HG03066 (cell line): ENCODE measurements around the gene LRRC31.
A peak's percentile ranks its signal among the peaks of the same experiment; 100 is the strongest.

Source experiments
- ATAC-seq: cut with Tn5 transposase; IDR thresholded peaks from one replicate; pipeline ENCODE4 v1.9.1; 2021; ENCODE audit warnings: low read depth; ENCODE audit not compliant: unreplicated experiment

LRRC31 gene

DNA sequence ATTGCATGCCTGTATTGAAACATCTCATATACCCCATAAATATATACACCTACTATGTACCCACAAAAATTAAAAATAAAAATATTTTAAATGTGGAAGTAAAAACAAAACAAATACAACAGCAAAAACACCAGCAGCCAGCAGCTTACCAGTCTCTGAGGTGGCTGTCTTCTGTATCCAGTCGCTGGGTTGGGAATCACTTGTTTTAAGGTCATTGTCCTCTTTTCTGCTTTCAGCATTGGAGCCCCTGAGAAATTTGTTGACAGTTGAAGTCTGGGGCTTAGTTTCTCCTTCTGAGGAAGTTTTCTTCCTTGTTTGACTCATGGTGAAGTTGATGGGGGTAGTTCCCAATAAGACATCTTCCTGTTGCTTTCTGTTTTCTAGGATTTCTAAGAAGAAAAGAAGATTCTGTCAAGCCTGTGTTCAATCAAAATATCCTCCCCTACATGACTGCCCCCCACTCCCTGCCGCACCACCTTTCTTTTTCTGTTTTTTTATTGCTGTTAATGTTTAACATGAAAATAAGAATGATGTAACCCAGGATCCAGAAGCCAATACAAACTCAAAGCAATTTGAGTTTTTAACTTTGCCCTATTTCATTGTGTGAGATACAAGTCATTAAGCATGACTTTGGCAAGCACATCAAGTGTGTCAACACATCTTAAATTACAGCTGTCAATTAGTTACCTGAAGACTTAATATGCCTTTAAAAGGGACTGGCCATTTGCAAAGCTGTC is at the start of gene LRRC31:
Gene LRRC31 (minus strand): TSS at position 452 of the 737 bp plus-strand sequence. CDS start 128 bp downstream, at position 324.
- ATAC-seq = no peak

GRCh38 chr3:169914321-169914720 is 44.6 kb upstream of the LRRC31 start:
- ATAC-seq = no peak

DNA sequence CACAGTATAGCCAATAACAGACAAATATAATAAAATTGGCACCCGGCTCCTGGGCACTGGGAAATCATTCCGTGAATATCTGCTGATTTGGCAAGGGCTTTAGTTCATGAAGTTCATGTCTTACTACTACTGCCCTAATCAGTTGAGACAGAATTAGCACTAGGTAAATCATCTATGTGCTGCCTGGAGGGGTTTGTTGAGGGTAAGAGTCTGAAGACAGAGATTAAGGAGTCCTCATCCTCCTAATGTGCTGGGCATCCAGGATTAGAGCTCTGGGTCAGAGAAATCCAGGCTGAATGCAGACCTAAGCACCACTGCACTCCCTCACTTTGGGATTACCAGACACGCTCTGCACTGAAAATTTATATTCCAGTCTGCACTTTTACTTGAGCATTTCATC is 43.6 kb upstream of the LRRC31 start:
- ATAC-seq = no peak

- no peak for ATAC-seq
These were observed 41.5 kb upstream of the LRRC31 start, which contains the start of gene SAMD7 for GRCh38 chr3:169911272-169911671. SAMD7 (plus strand) TSS chr3:169911572; CDS start chr3:169919499, 7,927 bp downstream.

DNA sequence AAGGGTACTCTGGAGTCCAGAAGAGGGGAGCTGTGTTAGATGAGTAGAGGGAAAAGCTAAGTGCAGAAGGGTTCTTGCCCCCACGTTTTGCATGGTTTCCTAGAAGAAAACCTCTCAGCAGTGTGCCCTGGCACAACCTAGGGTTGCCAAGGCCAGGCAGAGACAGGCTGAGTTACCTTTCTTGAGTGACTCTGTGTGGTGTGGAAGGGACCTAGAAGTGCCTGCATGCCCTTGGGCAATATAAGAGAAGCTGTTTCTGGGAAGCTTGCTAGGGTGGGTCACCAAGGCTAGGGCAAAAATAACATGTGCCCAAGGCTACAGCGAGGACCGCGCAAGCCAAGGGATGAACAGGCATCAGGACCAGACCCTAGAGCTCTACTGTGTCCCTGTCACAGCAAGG is 38.2 kb upstream of the LRRC31 start:
- no peak for ATAC-seq

DNA sequence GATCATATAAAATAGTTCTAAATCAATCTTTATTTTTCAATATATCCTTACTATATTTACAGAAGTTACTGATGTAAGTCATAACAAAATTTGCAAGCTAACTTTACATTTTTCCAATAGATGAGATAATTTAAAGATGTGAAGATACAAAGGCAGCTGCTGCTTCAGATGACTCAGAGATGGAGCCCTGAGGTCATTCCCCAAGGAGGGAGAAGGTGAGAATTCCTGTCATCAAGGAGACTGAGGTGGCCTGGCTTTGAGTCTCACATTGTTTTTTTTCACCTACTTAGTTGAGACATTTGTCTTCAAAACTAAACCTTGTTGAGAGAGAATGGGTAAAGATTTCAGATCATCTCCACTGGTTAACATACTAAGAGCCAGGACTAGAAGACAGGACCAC is 37.7 kb upstream of the LRRC31 start:
- ATAC-seq = no peak

DNA sequence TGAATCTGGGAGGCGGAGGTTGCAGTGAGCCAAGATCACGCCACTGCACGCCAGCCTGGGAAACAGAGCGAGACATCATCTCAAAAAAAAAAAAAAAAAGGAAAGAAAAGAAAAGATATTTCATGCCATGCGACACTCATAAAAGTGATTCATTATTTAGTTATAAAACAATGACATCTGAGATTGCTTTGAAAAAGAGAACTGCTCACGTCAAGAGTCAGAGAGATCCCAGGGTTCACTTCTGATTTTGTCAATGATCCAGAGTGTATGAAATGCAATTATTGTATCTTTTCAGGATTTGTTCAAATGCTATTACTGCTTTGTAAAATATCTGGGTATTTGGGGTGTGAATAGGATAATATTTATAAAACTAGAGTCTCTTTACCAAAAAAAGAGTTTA is 35.7 kb upstream of the LRRC31 start:
- ATAC-seq = no peak

- no peak for ATAC-seq
These were observed 31.7 kb upstream of the LRRC31 start for GRCh38 chr3:169901453-169901852.

- ATAC-seq = no peak
These were observed 27.5 kb upstream of the LRRC31 start for GRCh38 chr3:169897284-169897683.

DNA sequence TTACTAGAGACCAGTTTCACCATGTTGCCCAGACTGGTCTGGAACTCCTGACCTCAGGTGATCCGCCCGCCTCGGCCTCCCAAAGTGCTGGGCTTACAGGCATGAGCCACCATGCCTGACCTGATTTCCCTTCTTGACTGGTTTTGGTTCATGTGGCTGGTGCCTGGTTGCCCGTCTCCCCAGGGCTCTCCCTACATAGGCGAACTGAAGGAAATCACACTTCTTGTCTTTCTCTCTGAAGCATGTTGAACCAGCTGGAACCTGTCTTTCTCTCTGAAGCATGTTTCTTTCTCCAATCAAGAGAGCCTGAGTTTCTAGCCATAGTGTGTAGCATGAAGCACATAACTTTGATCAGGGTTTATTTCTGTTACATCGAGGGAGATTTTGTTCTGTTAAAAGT is 25.3 kb upstream of the LRRC31 start:
- no peak for ATAC-seq

- no peak for ATAC-seq
These were observed 24.4 kb upstream of the LRRC31 start for GRCh38 chr3:169894110-169894509.

DNA sequence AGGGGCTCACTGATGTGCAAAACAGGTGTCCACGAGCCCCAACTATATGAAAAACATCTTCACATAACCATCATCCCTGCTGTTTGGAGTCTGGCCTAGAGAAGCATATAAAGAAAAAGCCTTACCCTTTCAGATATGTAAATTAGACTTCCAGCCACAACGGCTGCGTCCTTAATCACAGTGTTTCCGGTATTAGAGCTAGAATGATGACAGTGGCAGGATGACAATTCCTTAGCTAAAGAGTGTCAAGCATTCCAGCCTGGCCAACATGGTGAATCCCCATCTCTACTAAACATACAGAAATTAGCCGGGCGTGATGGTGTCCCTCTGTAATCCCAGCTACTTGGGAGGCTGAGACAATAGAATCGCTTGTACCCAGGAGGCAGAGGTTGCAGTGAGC is 22.2 kb upstream of the LRRC31 start:
- no peak for ATAC-seq

DNA sequence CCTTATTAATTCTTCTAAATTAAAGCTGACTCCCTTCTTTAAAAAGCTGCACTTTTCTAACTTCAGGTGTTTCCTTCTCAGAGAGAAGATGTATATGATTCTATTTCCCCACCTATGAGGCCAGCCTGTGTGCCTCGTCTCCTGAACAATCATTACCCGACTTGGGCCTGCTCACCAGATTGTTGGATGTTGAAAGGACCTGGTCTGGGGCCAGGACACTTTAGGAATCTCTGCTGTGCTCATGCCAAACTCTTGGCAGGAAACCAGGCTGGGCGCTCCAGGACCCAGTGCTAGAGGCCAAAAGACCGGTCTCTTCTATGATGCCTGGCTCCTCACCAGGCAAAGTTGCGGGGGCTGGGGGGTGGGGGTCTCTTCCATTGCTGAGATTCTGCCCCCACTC is 16.9 kb upstream of the LRRC31 start:
- no peak for ATAC-seq

- ATAC-seq = no peak
These were observed 11.0 kb upstream of the LRRC31 start for GRCh38 chr3:169880576-169881250.

DNA sequence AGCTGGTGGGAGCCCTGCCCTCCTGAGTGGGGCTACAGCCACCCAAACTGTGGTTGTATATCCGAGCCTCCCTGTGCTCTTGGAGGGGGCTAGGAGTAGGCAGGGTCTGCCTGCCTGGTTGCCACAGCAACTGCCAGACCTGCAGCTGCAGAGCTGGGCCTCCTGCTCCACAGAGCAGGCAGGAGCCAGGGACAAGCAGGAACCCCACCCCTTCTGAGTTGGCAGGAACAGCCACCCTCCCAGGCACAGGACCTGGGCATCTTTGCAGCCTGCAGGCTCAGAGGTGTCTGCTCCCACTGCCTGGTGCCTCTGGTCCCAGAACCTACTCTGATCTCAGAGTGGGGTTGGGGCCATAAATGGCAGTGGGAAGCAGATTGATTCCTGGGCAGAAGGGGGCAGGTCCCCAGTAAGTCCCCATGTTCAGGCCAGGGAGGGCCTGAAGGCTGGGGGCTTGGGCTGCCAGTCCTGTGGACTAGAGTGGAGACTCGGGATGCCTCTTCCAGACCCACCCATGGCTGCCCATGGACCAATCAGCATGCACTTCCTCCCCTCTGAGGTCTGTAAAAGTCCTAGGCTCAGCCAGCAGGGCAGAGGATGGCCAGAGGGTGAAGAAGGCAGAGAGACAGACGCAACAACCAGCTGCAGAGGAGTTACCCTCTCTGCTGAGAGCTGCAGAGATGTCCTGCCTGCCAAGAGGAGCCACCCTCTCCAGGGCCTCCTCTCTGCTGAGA is 10.3 kb upstream of the LRRC31 start:
- ATAC-seq = no peak

DNA sequence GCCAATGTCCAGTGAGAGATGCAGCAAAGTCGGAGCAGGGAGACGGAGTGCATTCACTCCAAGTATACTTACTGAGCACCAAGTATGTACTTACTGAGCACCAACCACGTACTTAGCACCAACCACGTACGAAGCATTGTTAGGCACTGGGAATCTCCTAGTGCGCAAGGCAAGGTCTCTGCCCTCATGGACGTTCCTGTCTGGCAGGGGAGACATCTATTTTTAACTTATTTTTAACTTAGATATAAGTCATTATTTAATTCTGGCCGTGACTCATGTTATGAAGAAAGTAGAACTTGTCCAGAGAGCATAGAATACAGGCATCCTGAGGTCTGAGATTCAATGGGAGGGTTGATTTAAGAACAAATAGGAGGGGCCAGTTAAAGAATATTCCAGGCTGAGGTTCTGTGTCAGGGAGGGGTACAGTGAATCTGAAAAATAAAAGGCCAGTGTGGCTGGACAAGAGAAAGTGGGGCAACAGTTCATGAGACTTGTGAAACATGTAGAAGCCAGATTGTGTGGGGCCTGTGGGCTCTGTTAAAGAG is 9.3 kb upstream of the LRRC31 start:
- no peak for ATAC-seq

- ATAC-seq = no peak
These were observed 1.6 kb upstream of the LRRC31 start for GRCh38 chr3:169871129-169871886.

DNA sequence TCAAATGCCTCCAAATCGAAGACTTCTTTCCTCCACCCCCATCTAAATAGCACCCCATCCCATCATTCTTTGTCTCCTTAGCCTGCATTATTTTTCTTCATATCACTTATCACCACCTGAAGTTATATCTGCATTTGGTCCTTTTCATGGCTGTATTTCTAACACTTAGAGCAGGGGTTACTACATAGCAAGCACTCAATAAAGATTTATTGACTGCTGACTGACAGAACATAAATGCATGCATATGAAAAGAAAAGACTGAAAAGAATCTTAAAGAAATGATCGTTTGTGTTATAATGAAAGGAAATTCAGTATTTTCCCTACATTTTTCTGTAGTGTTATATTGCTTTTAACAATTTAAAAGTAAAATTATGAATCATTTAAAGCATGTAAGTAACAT is 1.4 kb downstream of the LRRC31 start:
- ATAC-seq = no peak

GRCh38 chr3:169867584-169868210 is 2.0 kb downstream of the LRRC31 start:
- no peak for ATAC-seq

DNA sequence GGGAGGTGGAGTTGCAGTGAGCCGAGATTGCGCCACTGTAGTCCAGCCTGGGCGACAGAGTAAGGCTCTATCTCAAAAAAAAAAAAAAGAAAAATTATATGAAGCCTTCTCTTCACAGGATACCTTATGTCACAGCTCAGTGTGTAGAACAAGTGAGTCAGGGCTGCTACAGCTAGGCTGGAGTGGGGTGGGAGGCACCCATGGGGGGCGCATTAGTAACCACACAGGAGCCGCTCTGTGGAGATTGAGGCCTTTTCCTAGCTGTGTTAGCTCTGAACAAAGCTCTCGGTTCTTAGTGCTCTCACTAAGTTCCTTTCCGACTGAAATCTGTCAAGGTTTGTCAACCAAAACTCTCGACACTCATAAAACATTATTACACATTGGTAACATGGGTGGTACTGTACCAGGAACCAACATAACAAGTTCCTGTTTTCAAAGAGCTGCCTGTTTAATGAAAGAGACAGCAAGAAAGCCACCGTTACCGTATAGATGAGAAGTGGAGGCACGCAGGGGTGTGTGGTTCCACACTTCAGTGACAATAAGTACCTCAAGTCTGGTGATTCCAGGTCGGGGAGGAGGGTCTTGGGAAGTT is 4.5 kb downstream of the LRRC31 start:
- ATAC-seq = peak; percentile 58
